HG03521 (cell line): ENCODE measurements around the gene ADCY3.

Experiments used
- ATAC-seq: cut with Tn5 transposase; IDR thresholded peaks from one replicate; pipeline ENCODE4 v1.9.1; 2021; ENCODE audit warnings: mild to moderate bottlenecking, moderate library complexity; ENCODE audit not compliant: unreplicated experiment

ADCY3 gene

DNA sequence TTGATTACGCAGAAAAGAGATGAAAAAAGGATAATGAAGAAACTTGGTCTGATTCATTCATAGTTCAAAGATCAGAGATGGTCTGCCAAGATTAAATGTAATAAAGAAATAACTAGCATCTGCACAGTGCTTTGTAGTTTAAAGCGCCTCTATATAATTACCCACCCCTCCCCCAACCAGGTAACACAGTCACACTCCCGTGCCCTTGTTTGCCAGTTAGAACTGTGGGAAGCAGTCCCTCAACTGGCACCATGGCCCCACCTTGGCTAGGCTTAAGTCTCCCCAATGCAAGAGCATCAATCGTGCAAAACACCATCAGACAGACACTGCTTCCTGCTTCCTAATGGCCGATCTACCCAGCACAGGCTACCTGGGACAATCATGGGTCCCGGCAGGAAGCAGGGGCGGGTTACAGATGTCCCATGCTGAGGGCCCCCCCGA is 11.6 kb downstream of the ADCY3 start:
- no peak for ATAC-seq

DNA sequence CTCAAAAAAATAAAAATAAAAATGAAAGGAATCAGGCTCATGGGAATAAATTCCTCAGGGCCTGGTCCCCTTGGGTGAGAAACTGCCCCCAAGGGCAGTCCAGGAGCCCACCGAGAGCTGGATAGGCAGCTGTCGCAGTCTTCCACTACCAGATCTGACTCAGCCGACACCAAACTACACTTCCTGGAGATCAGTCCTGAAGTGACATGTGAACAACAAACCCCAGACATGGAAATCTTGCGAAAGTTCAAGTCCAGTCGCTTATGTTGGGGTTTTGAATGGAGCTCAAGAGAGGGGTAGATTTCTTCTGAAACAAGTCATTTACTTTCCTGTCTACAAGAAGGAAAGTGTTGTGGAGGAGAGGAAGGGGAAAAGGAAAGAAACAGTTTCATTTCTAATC is 12.9 kb downstream of the ADCY3 start:
- no peak for ATAC-seq

DNA sequence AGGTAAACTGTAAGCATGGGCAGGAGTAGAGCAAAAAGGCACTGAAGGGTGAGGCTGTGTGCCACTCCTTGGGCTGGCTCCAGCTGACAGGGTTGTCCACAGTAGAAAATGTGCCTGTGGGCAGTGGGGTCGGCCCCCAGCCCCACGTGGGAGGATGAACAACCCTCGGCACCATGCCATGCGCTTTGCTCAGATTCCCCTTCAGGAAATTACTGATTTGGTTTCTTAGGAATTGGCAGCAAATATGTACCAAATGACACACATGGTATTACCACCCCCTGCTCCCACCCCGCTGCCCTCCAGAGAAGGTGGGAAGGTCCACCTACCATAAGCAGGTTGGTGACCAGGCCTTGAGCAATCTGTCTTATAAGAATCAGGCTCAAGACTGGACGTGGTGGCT is 13.6 kb downstream of the ADCY3 start:
- no peak for ATAC-seq

DNA sequence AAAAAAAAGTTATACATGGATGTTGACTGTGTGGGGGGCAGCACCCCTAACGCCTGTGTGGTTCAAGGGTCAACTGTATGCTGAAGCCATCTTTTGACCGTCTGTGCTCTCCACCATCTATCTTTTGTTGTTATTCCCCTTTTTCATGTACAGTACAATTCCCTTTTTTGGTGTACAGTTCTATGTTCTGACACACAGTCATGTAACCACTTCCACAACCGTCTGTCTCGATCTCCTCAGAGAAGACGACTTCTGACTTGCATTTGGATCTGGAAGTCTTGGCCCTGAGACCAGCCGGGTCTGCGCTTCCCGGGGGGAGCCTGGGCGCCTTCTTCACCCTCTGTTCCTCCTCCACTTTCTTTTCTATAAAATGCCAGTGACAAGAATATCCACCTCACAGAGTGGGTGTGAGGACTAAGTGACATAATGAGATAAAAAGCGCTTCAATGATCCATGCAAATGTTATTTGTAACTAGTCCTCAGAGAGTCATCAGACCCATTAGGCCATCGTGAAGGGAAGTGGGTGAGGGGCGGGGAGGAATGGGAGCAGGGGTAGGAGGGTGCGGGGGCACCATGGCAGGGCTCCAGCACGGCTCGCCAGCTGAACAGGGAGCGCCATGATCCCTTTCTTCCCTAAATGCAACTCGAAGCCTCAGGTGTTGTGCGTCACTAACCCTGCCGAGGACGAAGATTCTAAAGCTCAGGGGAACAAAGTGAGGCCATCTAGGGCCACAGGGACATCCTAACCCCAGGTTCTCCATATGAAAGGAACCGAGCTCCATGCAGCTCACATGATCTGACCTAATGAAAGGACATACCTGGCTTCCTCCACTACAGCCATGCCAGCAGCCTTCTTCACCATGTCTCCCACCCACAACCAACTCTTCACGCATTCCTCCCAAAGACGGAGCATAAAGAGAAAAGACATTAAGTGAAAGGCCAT is 16.6 kb downstream of the ADCY3 start:
- ATAC-seq, result no peak

DNA sequence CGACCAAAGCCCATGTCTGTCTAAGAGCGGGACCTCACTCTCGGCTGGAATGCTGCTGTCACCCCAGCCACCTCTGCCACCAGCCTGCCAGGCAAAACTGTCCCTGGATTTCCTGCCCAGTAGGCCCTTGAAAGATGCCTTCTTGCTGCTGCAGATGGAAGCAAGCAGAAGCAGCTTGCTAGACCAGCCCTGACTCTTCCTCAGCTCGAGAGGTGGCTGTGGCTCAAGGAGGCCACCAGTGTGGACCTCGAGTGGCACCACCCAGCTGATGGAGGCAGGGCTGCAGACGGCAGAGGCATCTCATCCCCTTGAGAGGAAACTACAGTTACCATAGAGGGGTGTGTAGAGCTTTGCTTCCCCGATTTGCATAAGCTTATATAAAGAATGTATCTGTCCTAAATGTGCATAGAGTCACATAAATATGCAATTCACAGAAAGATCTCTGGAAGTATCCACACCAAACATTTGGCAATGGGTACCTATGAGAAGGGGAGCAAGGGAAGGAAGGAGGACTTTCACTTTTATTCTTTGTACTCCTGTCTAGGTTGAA is 20.6 kb downstream of the ADCY3 start:
- ATAC-seq, result no peak

DNA sequence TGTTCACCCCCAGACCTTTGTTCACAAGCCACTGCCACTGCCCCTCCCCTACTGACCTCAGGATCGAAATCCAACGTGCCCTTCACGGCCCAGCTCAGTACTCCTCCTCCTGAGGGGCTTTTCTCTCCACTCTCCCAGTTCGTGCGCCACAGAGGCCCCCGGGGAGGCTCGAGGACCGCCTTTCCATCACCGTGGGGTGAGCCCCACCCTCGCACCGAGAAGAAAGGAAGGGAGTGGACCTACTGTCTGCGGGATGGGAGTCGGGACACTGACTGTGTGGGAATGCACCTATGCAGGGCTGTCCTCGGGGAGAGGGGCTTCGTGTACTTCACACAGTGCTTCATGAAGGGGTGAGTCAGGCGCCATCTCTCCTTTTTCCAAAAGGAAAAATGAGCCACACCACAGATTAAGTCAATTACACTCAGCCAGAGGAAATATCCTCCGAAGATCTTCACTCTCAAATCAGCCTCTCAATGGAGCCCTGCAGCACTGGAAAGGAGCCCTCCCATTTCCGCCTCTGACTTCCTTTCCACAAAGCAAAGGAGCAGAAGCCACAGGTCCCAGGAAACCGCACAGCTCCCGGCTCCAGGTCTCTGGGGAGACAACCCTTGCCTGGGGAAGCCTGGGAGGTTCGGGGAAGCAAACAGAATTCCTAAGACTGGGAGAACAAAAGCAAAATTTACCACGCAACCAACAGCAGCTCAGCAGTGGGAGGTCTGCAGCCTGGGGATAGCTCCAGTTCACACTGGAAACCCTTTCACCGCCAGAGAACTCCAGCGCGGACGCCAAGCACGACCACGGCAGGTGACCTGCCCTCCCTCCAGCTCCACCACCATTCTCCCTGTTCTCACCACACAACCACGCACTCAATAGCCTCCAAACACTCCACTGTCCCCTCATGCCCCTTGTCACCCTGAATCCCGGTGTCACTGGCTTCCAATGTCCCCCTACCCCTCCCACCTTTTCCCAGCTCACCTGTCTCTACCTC is 21.6 kb downstream of the ADCY3 start:
- ATAC-seq, result no peak

DNA sequence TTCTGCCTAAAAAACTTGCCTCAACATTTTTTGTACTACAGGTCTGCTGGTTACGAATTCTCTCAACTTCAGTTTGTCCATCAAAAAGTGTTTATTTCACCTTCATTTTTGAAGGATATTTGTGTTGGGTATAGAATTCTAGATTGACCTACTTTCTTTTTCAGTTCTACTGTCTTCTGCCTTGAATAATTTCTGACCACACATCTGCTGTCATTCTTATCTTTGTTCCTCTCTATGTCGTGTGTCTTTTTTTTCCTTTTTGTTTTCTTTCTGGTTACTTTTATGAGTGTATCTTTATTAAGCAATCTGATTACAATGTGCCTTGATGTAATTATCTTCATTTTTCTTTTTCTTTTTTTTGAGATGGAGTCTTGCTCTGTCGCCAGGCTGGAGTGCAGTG is 25.3 kb downstream of the ADCY3 start:
- ATAC-seq, result no peak

DNA sequence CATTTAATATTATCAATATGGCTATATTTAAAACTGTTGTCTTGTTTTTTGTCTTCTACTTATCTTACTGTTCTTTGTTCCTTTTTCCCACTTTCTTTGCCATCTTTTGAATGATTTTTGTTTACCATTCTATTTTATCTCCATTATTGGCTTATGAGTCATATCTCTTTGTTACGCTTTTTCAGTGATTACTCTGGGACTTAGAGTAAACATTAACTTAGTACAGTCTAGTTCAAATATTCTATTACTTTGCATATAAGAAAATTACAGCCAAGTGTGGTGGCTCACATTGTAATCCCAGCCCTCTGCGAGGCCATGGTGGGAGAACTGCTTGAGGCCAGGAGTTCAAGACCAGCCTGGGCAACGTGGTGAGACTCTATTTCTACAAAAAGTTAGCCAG is 26.1 kb downstream of the ADCY3 start:
- ATAC-seq, result no peak

DNA sequence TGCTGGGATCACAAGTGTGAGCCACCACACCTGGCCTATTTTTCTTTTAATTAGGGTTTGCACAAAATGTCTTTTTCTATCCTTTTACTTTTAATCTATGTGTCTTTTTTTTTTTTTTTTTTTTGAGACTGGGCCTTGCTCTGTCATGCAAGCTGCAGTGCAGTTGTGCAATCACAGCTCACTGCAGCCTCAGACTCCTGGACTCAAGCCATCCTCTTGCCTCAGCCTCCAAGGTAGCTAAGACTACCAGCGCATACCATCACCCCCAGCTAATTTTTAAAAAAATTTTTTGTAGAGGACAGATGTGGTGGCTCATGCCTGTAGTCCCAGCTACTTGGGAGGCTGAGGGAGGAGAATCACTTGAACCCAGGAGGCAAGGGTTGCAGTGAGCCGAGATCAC is 27.1 kb downstream of the ADCY3 start:
- no peak for ATAC-seq

DNA sequence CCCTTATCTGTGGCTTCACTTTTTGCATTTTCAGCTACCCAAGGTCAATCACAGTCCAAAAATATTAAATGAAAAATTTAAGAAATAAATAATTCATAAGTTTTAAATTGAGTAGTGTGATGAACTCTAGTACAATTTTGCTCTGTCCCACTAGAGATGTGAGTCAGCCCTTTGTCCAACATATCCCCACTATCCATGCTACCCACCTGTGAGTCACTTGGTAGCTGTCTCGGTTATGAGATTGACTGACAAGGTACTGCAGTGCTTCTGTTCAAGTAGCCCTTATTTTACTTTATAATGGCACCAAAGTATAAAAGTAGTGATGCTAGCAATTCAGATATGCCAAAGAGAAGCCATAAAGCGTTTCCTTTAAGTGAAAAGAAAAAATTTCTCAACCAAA is 28.8 kb downstream of the ADCY3 start:
- ATAC-seq, result no peak

DNA sequence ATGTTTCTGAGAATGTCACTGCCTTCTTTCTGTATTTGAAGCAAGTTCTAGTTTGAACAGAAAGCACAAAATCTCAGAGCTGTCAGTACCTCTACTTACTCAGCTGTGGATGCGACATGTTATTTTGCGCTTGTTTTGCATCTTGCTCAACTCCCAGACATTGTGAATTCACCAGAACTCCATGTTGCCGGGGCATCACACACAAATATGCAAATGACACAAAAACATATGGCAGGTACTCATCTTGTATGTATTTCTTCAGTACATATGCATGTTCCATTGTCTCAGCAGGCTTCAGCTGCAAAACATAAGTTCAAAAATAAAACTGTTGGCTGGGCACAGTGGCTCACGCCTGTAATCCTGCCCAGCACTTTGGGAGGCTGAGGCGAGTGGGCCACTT is 30.8 kb downstream of the ADCY3 start:
- ATAC-seq, result no peak

DNA sequence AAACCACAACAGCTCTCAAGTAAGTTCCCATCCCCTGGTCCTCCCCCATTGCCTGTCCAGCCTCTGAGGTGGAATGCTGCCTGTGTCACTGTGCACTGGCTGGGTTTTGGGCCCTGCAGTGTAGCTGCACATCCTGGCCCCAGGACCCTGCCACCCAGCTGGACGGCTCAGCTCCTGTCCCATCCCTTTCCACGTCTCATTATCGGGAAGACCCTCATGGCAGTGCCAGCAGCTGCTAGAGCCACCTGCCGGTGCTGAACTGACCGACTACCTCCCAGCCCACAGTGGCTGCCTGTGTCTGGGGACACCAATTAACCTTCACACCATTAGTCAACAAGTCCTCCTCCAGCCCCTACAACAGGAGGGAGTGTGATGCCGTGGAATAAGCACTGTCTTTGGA is 31.9 kb downstream of the ADCY3 start:
- ATAC-seq, result no peak

DNA sequence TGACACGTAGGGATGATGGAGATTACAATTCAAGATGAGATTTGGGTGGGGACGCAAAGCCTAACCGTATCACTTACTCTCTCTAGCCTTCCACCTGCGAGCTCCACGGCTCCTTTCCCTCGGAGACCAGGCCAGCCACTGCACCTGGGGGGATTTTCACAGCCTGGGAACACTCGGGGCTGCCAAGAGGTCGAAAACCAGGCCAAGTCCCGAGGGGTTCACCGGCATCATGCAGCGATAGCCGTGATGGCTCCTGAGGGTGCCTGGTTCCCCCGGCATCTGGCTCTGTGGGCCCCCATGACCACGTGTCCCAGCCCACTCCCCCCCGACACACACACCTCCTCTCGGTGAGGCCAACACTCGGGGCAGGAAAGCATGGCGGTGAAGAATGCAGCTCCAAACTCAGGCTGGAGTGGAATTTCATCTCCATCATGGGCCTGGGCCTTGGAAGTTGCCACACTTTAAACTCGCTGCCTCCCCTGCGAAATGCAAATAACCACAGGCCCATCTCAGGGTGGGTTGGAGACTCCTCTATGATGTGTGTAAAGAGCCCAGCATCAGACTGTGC is 32.6 kb downstream of the ADCY3 start:
- ATAC-seq, result no peak

DNA sequence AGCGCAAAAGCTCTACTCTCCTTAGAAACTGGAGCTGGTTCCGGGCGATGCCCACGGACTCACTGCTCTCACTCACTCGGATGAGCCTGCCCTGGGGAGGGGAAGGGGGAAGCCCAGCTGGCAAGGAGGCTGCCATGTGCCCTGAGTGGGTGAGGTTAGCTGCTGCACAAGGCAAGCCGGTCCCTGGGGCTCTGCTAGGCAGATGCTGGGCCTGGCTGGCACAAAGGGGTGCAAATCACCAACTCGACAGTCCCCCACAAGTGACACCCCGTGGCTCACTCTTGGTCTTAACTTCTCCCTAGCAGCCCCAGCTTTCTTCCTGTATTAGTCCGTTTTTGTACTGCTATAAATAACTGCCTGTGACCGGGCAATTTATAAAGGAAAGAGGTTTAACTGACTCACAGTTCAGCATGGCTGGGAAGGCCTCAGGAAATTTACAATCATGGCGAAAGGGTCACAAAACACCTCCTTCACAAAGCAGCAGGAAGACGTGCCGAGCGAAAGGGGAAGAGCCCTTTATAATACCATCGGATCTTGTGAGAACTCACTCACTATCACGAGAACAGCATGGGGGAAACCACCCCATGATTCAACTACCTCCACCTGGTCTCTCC is 33.2 kb downstream of the ADCY3 start:
- ATAC-seq, result no peak

DNA sequence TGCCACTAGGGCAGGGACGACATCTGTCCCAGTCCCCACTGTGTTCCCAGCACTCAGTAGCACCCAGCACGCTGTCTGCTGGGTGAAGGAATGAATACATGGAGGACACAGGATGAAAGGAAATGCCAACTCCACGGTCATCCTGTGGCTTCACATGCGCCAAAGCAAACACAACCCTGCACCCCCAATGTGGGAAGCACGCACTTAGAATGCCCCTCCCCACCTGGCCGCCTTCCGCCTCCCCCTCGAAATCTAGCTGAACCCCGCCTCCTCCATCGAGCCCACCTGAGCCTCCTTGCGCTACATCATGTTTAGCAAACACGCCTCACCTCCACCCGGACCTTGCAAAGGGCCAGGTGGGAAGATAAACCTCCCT is 33.9 kb downstream of the ADCY3 start:
- no peak for ATAC-seq

DNA sequence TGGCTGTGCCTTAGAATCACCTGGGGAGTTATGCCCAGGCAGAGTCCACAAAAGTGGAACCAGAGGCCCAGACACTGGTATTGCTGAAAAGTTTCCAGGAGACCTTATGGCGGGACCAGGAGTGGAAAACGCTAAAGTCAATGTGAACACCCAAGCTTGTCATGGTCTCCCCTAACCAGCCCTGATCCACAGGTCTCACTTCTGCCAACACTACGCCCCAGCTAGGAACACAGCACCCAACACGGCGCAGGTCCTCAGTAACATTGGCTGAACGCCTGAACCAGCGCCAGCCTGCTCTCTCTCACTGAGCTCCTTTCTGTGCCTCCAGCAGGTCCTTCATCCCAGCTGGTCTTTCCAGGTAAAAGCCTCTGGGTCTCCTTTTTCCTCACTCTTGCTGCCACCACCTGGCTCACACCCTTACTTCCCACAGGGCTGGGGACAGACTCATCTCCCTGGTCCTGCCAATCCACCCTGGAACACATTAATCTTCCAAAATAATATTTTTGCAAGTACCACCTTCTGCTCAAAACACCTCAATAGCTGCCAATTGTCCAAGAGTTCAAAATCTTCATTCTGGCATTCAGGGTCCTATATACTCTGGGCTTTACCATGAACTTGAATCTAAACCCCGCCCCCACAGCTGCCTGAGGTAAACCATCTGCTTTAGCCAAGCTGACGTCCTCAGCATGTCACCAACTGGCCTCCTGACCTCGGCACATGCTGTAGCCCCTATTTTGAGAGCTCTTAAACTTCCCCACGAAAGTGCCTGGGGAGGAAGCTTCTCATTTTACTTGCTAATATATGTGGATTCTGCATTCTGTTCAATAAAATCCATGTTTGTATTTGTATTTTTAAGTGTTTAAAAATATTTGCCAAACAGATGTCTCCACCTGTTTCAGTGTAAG is 34.6 kb downstream of the ADCY3 start:
- no peak for ATAC-seq

DNA sequence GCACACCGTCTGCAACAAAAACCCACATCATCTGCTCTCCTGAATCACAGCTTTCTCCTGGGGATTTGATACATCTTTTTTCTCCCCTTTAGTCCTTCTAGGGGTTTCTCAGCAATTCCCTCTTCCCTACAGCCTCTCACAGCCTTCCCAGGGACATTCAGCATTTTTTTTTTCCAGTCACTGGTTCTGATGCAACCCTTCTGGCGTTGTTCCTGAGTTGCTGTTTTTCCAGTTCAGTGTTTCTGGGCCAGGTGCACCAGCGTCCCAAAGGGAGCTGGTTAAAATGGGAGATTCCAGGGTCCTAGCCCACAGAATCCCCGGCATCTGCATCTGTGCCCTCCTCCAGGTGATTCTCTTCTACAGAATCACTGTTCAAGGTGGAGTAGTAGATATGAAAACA is 36.1 kb downstream of the ADCY3 start:
- no peak for ATAC-seq

DNA sequence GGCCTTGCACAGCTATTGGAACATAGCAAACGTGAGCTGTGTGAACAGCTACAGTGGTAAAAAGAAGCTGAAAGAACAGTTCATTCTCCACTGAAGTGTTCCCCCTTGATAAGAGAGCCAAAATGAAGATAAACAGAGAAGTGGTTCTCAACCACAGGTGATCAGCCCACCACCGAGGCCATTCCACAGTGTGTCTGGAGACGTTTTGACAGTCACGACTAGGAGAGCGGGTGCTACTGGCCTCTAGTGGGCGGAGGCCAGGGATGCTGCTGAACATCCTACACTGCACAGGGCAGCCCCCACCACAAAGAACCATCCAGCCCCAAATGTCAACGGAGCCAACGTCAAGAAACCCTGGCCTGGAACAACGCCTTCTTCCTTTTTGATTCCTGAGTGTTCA is 38.4 kb downstream of the ADCY3 start:
- ATAC-seq, result no peak

DNA sequence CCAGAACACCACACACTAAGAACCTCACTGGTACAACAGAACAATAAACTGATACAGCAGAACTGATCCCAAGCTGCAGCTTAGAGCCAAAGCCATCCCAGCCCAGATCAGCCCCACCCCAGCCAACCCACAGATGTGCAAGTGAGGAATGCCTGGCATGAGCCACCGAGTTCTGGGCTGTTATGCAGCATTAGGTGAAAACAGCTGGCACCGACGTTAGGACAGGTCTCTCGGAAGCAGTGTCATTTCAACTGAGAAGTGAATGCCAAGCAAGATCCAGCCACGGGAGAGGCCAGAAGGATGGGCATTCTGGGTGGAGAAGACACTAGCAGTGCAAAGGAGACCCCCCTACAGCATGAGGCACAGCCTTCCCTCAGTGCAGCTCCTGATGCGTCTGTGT is 38.9 kb downstream of the ADCY3 start:
- ATAC-seq, result no peak

DNA sequence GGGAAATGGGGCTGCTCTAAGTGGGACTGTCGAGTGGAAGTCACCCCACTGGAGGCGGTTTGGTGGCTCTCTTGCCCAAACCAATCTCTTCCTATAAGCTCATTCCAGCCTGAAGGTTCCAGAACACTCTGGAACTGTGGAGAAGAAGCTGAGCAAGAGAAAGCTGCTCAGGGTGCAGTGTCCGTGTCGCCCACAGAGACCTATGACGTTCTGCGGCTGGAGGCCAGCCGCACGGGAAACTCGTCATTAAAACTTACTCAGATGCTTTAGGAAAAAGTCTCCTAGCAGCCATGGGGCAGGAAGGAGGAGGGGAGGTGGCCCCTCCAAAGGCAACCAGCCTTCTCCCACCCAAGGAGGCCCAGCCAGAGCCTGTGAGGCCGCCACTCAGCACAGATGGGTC is 41.7 kb downstream of the ADCY3 start:
- no peak for ATAC-seq
